ENCODE results near the gene ITGA6. TPM values are rescaled to one million over a fixed set of nuclear protein-coding genes. Genes with fewer than 3 reads are reported as not detected.
"Not testable (repeated sequence)": the region's sequence is repeated elsewhere in the genome, so short reads cannot be mapped to it uniquely, and the experiment has no call there.

Gene ITGA6
- total RNA-seq, 1 experiment from 2014 or later: 75.9 TPM

DNA sequence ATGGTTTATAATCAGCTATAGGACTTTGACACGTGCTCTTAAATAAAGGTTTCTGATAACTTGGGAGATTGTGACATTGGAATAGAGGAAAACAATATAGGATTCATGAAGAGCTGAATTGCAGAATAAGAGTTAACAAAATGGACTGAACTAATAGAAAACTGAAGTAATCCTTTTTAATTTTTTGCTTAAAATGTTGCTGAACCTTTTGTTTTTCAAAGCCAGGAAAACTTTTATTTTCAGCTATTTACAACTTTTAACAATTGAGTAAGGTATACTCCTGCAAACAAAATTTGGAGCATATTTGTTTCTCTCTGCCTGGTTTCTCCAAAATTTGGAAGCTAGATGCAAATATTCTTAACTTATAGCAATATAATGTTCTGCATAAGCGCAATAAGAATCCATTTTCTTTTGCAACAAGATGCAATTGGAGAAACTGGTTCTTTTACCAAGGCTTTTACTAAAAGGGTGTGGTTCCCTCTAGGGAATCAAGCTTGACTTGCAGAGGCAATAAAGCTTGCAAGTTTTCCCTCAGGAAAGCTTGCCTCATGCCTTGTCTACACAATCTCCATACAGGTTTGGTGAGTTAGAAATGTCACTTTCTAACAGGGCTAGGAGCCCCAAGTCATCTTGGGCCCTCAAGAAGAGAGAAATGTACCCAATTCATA lies 118.2 kb downstream of the ITGA6 start:
- no peak for DNase-seq (ENCODE audit: low read depth, low spot score)
- intact Hi-C loops (cut with micrococcal nuclease; ENCODE audit: unreplicated experiment): no loop called here
- no TSS peak for BruUV-seq (replicated peaks)
- ChIA-PET POLR2A (no interaction called here), CTCF (no interaction called here)
- Histone ChIP-seq H3K36me3 (ENCODE audit: control insufficient read depth, insufficient read depth, low read length) (no peaks in the 10 kb centered on the region), H3K4me1 (ENCODE audit: control insufficient read depth, insufficient read depth, low read length) (no peaks in the 10 kb centered on the region), H3K9me3 (ENCODE audit: control insufficient read depth, insufficient read depth, low read depth, low read length) (peaks cover 4% of the 10 kb centered on the region; the same call in 1 of the 2 replicates), H3K27ac (ENCODE audit: low read length) (no peak overlapping the region), H3K4me3 (ENCODE audit: low read depth in 2 of 2, low read length in 2 of 2) (no peak overlapping the region), H3K27me3 (ENCODE audit: control insufficient read depth, insufficient read depth, low read length) (no peaks in the 10 kb centered on the region)
- in situ Hi-C loops (cut with HindIII; ENCODE audit: low pct_unique_long_range_greater_than_20kb, low sequenced_read_pairs): no loop called here
- TF ChIP-seq POLR2AphosphoS5 (IDR thresholded peaks at IDR 0.05; ENCODE audit: low read depth, low read length): no peak
- no peak for TF ChIP-seq REST (IDR thresholded peaks at IDR 0.05; ENCODE audit: insufficient read depth in 1 of 2, low read depth in 2 of 2, low read length in 1 of 2)
- TF ChIP-seq SIN3A (IDR thresholded peaks at IDR 0.05; ENCODE audit: borderline replicate concordance, insufficient read depth, low read depth, low read length): no peak
- ATAC-seq: no peak

DNA sequence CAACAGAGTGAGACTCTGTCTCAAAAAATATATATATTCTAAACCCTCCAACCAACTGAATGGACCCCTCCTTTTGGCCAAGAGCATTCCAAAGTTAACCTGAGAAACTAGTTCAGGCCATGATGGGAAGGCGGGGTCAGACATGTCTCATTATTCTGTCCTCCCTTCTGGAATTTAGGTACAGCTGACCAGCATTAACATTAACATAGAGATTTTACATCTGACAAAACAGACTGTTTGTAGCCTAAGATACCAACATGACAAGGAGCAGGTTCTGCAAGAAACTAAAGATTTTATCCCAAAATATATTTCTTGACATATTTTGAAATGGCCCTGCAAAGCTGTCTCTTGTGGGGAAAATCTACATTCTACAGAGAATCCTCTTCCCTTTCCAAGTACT lies 121.7 kb downstream of the ITGA6 start:
- intact Hi-C loops (cut with micrococcal nuclease; ENCODE audit: unreplicated experiment): no loop called here
- no TSS peak for BruUV-seq (replicated peaks)
- H3K4me3 ChIP-seq (ENCODE audit: low read depth in 2 of 2, low read length in 2 of 2): no peak overlapping the region
- no peak for ATAC-seq
- TF ChIP-seq SIN3A (IDR thresholded peaks at IDR 0.05; ENCODE audit: borderline replicate concordance, insufficient read depth, low read depth, low read length): no peak
- TF ChIP-seq TCF7L2 (IDR thresholded peaks at IDR 0.05; ENCODE audit: low read depth, low read length): no peak
- TF ChIP-seq REST (IDR thresholded peaks at IDR 0.05; ENCODE audit: insufficient read depth in 1 of 2, low read depth in 2 of 2, low read length in 1 of 2): no peak
- TF ChIP-seq POLR2AphosphoS5 (IDR thresholded peaks at IDR 0.05; ENCODE audit: low read depth, low read length): no peak
- TF ChIP-seq, protein P1, sequence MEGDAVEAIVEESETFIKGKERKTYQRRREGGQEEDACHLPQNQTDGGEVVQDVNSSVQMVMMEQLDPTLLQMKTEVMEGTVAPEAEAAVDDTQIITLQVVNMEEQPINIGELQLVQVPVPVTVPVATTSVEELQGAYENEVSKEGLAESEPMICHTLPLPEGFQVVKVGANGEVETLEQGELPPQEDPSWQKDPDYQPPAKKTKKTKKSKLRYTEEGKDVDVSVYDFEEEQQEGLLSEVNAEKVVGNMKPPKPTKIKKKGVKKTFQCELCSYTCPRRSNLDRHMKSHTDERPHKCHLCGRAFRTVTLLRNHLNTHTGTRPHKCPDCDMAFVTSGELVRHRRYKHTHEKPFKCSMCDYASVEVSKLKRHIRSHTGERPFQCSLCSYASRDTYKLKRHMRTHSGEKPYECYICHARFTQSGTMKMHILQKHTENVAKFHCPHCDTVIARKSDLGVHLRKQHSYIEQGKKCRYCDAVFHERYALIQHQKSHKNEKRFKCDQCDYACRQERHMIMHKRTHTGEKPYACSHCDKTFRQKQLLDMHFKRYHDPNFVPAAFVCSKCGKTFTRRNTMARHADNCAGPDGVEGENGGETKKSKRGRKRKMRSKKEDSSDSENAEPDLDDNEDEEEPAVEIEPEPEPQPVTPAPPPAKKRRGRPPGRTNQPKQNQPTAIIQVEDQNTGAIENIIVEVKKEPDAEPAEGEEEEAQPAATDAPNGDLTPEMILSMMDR (IDR thresholded peaks at IDR 0.05): no peak
- H3K4me1 ChIP-seq (ENCODE audit: control insufficient read depth, insufficient read depth, low read length): peaks cover 6% of the 10 kb centered on the region
- ChIA-PET CTCF (no interaction called here), POLR2A (no interaction called here)
- in situ Hi-C loops (cut with HindIII; ENCODE audit: low pct_unique_long_range_greater_than_20kb, low sequenced_read_pairs): no loop called here
- no peak overlapping the region for H3K27ac ChIP-seq (ENCODE audit: low read length)
- no peaks in the 10 kb centered on the region for H3K36me3 ChIP-seq (ENCODE audit: control insufficient read depth, insufficient read depth, low read length)
- H3K27me3 ChIP-seq (ENCODE audit: control insufficient read depth, insufficient read depth, low read length): no peaks in the 10 kb centered on the region
- peaks cover 4% of the 10 kb centered on the region; the same call in 1 of the 2 replicates for H3K9me3 ChIP-seq (ENCODE audit: control insufficient read depth, insufficient read depth, low read depth, low read length)
- DNase-seq (ENCODE audit: low read depth, low spot score): no peak

DNA sequence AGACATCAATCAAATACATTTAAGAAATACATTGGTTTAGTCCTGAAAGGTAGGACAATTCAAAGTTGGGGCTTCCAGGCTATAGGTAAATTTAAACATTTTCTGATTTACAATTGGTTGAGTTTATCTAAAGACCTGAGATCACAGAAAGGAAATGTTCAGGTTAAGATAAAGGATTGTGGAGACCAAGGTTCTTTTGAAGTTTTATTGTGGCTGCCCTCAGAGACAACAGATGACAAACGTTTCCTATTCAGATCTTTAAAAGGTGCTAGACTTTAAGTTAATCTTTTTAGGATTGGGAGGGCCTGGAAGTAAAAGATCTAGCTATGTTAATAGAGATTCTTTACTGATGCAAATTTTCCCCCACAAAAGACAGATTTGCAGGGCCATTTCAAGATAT lies 122.4 kb downstream of the ITGA6 start:
- H3K27me3 ChIP-seq (ENCODE audit: control insufficient read depth, insufficient read depth, low read length); CTCF ChIA-PET; BruUV-seq (replicated peaks); H3K9me3 ChIP-seq (ENCODE audit: control insufficient read depth, insufficient read depth, low read depth, low read length); H3K4me3 ChIP-seq (ENCODE audit: low read depth in 2 of 2, low read length in 2 of 2); H3K4me1 ChIP-seq (ENCODE audit: control insufficient read depth, insufficient read depth, low read length); in situ Hi-C loops (cut with HindIII; ENCODE audit: low pct_unique_long_range_greater_than_20kb, low sequenced_read_pairs); DNase-seq (ENCODE audit: low read depth, low spot score); H3K27ac ChIP-seq (ENCODE audit: low read length); POLR2A ChIA-PET; ATAC-seq; H3K36me3 ChIP-seq (ENCODE audit: control insufficient read depth, insufficient read depth, low read length); intact Hi-C loops (cut with micrococcal nuclease; ENCODE audit: unreplicated experiment): not testable (repeated sequence)
